HG03103 (cell line): ENCODE measurements around the gene SNX11.

Experiments used
- ATAC-seq: cut with Tn5 transposase; IDR thresholded peaks from one replicate; pipeline ENCODE4 v1.9.1; 2021; ENCODE audit warnings: low read depth; ENCODE audit not compliant: unreplicated experiment

Gene SNX11

DNA sequence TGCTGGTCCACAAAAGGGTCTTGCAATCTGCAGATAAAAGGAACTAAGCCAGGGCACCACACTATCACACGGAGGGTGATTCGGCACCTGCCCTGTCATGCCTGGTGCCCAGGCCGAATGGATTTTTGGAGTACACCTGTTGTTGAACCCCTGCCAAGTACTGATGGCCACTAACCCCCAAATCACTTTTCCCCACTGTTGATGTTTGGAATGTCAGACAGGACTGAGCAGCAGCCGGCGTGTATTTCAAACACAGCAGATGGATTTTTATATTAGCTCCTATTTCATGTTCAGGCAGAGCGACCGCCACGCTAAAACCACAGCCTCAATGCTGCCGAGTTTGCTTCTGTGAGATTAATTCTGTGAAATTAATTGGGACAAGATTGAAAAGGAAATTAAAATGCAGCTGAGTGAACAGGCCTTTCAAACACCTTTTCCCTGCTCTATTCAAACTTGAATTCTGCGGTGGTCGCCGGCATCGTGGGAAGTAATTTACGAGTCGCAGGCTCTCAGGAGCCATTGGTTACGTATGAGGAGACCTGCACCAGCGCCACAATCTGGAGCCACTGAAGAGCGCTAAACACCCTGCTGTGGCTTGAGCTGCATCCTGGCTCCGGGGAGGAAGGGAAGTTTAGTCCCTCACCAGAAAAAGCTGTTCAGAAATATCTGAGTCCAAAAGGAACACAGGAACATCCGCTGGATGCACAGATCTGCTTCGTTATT is 48.5 kb downstream of the SNX11 start:
- ATAC-seq, result no peak

DNA sequence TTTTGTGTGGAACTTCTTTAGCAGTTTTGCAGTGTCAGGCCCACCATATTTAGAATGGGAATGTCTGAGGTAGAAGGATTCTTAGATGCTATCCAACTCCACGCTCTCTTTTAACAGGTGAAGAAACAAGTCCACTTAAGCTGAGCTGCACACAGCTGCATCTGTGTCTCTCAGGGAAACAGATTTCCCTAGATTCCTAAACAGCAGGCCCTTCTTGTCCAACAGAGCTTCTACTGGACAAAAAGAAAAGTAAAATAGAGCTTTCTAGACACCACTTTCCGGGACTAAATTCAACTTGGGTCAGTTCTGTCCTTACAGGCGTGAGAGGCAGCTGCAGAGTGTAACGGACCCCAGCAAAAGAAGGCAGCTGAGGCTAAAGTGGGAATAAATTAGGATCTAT is 51.7 kb downstream of the SNX11 start:
- ATAC-seq, result no peak

DNA sequence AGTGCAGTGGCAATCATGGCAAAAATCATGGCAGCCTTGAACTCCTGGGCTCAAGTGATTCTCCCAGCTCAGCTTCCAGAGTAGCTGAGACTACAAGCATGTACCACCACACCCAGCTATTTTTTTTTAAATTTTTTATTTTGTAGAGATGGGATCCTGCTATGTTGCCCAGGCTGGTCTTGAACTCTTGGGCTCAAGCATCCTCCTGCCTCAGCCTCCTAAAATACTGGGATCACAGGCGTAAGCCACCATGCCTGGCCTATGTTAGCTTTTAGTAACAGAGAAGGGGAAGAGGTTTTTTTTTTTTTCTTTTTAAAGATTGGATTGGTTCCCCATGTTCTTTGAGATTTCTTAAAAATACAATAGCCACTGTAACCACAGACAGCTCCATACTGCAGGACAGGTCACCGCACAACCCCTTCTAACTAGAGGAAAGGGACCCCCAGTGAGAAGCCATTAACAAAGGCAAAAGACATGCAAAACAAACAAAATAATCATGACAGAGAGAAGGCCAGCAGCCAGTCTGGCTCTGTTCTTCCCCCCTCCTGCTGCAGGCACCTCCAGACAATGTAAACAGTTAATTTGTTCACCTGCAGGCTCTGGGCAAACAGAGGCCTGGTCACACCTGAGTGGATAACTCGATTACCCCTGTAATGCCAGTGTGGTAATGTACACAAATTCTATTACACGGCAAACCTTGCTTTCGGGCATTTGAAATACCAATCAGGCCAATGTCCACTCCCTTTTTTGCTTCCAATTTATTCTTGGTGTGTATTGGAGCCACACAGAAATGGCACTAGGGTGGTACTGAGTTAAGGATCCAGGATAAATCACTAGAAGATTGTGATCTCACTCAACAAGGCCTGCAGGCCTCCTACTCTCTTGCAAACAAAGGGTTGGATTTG is 52.9 kb downstream of the SNX11 start:
- no peak for ATAC-seq

DNA sequence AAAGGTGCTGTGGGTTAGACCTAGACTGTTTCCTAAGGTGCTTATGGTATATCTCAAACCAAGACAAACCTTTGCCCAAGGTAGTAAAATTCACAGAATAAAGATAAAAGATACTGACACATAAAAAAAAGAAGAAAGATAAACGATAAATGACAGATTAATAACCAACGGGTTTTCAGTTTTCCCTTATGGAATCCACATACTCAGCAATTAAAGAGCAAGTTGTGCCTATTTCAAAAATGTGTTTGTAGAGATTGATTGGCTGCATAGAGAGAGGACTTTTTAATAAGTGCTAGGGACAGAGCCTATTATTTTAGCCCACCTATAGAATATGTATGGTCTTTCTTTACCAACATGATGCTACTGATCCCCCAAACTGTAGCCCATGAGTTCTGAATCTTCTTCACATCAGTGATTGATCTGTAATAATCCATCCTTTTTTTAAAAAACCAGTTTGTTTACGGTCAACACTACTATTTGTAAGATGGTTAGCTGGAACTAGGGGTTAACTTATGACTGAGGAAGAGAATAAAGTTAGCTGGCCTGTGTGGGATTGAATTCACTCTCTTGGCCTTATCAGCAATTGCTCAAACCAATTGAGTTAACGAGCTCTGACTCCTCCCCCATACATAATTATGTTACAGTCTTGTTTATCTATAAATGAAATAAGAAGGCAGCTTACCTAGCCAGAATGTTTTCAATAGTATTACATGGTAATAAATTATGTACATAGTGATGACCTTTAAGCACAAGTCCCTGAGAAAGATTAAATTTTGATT is 53.8 kb downstream of the SNX11 start:
- ATAC-seq, result no peak

DNA sequence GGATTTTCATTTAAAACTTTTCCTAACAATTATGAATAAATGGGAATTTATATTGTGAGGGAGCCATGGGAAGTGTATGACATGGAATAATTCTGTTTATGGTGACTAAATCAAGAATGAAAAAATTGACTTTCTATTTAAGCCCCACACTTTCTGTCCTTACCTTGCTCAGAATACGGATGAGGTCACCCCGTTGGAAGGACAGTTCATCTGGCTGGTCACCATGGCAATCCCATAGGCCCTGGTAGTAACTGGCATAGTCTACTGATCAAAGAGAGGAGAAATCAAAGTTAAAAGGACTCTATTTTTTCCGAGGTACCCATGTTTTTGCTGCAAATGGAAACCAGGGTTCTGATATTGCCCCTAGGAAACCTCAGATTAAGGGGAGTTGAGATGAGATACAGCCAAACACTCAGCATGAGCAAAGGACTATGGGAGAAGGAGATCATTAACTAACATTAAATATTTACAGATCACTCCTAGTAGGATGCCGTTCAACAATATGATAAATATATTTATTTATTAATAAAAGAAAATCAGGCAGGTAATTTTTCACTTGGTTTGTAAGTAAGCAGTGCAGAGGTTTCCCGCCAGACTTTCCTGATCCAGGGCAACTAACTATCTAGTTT is 54.9 kb downstream of the SNX11 start:
- no peak for ATAC-seq

DNA sequence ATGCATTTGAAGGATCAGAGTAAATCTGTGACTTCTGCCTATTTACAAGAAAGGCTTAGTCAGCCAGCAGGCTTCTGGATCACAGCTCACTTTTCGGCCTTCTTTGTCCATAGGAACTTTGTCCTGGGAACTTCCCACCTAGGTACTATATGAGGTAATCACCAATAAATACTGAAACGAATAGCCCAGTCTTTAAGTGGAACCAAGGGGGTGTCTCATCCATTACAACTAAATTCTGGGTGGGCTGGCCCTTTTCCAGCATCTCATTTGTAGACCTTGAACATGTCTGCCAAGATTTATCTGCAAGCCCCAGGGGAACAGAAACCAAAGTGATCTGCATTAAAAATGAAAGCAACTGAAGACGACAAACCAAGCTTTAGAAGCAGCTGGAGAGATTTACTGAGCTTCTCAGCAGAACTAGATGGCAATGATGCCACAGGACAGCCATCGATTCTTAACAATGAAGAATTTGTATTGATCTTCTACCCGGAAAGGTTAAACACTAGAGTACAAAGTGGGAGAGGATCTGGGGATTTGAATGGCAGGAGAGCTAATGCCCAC is 55.5 kb downstream of the SNX11 start:
- no peak for ATAC-seq

DNA sequence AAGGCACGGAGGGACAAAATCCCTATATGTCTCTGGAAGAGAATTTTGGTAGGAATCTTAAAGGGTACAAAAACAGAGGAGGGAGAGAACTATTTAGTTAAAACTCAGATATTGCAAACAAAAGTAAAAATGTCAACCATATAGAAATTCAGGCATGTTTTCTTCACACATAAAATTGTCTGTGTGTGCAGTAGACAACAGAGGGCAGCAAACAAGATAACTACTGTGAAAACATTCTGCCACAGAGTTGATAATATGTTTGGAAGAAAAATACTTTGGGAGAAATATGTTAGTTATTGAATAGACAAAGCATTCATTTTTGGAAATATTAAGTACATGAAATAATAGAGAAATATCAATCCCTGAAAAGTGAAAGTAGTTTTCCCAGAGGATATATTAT is 56.2 kb downstream of the SNX11 start:
- no peak for ATAC-seq

DNA sequence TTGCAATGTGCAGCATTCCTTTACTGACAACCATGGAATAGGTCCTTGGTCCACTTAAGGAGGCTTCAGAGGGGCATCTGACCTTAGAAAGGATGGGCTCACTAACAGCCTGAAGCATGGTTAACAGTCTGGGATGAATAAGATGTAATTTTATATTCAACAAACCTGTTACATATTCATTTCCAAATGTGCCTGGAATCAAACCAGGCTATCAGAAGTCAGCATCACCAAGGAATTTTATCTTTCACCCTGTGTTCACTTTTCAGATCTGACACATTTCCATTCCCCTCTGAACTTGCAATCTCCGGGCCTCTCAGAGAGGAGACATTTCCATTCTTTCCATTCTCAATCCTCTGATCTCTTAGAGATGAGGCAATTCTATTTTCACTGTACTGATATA is 62.4 kb downstream of the SNX11 start:
- no peak for ATAC-seq
